ENCODE results near the gene S1PR2.

DNA sequence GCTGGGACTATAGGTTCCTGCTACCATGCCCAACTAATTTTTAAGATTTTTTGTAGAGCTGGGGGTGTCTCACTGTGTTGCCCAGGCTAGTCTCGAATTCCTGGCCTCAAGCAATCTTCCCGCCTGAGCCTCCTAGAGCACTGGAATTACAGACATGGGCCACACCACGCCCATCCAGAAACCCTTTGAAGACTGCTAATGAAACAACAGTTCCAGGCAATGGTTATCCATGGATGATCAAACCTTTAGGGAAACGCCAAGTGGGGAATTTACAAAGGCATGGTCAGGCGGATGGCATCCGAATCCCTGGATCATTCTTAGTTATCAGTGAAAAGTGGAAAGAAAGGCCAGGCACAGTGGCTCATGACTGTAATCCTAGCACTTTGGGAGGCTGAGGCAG lies 19.4 kb downstream of the S1PR2 start:
- TF ChIP-seq, protein P1, sequence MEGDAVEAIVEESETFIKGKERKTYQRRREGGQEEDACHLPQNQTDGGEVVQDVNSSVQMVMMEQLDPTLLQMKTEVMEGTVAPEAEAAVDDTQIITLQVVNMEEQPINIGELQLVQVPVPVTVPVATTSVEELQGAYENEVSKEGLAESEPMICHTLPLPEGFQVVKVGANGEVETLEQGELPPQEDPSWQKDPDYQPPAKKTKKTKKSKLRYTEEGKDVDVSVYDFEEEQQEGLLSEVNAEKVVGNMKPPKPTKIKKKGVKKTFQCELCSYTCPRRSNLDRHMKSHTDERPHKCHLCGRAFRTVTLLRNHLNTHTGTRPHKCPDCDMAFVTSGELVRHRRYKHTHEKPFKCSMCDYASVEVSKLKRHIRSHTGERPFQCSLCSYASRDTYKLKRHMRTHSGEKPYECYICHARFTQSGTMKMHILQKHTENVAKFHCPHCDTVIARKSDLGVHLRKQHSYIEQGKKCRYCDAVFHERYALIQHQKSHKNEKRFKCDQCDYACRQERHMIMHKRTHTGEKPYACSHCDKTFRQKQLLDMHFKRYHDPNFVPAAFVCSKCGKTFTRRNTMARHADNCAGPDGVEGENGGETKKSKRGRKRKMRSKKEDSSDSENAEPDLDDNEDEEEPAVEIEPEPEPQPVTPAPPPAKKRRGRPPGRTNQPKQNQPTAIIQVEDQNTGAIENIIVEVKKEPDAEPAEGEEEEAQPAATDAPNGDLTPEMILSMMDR (IDR thresholded peaks at IDR 0.05), result no peak
- TF ChIP-seq POLR2AphosphoS5 (IDR thresholded peaks at IDR 0.05) (no peak), POLR2A (IDR thresholded peaks at IDR 0.05) (no peak)

All from breast epithelium (tissue), 3 donors.